GM18519 (cell line): ENCODE measurements around the gene SSX4B.
"Not testable (repeated sequence)": the region's sequence is repeated elsewhere in the genome, so short reads cannot be mapped to it uniquely, and the experiment has no call there.

ENCODE experiments used
- ATAC-seq: cut with Tn5 transposase; IDR thresholded peaks from one replicate; pipeline ENCODE4 v1.9.1; 2021; ENCODE audit warnings: mild to moderate bottlenecking, moderate library complexity; ENCODE audit not compliant: unreplicated experiment, low FRiP score

SSX4B gene

DNA sequence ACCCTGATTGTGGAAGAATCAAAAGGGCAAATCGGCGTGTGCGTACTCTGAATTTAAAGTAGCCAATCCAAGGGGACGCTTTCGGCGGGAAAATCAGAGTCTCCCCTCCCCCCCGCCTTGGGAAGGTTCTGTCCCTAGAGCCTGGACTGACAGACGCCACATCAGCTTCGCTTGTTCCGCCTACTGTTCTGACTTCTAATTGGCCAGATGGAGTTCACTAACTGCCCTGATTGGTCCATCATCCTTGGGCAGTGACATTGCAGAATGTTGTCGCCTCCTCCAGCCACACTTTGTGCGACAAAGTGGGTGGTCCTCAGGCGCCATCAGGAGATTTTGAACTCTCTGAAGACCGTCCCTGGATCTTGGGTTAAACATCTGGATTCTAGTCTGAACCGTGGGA is at the start of gene SSX4B:
Gene SSX4B, minus strand, starts transcription at position 101 of the 400 bp plus-strand sequence. CDS start 588 bp downstream, outside the sequence.
- not testable (repeated sequence) for ATAC-seq

- no peak for ATAC-seq
Observed at GRCh38 chrX:48460606-48461005, 48.8 kb upstream of the SSX4B start.

- no peak for ATAC-seq
Observed at GRCh38 chrX:48460031-48460430, 48.3 kb upstream of the SSX4B start.

DNA sequence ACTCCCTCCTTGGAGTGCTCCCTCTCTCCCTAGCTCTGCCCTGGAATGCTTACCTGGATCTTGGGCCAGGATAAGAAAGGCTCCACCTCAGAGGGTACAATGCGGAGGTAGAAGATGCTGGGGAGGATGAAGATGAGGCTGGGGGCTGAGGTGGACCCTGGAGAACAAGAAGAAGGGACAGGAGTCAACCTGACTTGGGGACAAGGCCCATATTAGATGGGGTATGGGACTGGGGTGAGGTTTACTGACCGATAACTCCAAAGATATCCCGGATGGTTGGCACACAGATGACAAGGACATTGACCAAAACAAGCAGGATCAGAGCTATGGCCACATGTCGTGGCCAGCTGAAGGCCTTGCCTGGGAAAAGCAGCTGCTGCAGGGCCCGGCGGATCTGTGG is 47.7 kb upstream of the SSX4B start:
- ATAC-seq, result no peak

DNA sequence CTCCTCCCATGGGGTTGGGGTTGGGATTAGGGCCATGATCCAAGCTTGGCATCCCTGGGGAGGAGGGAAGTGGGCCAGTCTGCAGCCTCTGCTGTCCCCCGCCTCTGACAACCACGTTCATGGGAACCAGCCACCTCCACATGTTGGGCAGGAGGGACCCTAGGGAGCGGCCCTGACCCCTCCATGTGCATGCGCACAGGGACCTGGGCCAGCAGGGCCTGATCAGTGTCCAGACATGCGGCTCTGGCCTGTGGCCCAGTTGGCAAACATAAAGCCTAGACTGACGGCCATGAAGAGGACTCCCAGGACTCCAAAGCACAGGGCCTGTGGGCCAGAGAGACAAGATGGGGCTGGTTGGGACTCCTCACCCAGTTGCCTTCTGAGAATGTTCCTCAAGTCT is 47.0 kb upstream of the SSX4B start:
- no peak for ATAC-seq

- no peak for ATAC-seq
Observed at GRCh38 chrX:48456628-48457331, 45.0 kb upstream of the SSX4B start.

DNA sequence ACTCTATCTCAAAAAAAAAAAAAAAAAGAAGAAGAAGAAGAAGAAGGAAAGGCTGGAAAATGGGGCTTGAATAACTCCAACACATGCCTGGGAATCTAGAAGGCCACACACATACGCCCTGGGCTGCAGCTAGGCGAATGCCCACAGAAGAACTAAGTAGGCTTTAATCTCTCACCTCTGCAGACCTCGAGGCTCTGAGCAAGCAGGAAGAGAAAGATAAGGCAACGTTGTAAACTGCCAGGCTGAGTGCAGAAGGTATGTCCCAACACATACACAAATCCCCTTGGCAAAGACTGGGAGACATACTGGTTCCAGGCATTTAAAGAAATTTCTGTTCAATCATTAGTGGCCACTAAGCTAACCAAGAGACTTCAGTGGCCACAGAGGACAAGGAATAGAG is 39.9 kb upstream of the SSX4B start:
- ATAC-seq, result no peak

- no peak for ATAC-seq
Observed at GRCh38 chrX:48450076-48450475, 38.3 kb upstream of the SSX4B start.

DNA sequence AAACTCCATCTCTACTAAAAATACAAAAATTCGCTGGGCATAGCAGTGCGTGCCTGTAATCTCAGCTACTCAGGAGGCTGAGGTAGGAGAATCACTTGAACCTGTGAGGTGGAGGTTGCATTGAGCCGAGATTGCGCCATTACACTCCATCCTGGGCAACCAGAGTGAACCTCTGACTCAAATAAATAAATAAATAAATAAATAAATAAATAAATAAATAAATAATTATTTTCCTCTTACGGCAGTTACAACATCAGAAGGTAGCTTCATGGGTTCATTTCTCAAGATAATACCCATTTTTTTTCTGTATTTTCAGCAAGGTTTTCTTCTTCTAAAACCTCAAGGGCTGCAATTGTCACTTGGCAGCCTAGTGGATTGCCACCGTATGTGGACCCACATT is 35.4 kb upstream of the SSX4B start:
- not testable (repeated sequence) for ATAC-seq

DNA sequence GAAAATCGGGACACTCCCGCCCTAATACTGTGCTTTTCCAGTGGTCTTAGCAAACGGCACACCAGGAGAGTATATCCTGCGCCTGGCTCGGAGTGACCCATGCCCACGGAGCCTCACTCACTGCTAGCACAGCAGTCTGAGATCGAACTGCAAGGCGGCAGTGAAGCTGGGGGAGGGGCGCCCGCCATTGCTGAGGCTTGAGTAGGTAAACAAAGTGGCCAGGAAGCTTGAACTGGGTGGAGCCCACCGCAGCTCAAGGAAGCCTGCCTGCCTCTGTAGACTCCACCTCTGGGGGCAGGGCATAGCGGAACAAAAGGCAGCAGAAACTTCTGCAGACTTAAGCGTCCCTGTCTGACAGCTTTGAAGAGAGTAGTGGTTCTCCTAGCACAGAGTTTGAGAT is 22.0 kb upstream of the SSX4B start:
- not testable (repeated sequence) for ATAC-seq

GRCh38 chrX:48430166-48430565 is 18.4 kb upstream of the SSX4B start:
- not testable (repeated sequence) for ATAC-seq

GRCh38 chrX:48429606-48430005 is 17.8 kb upstream of the SSX4B start:
- not testable (repeated sequence) for ATAC-seq

GRCh38 chrX:48427027-48427716 is 15.4 kb upstream of the SSX4B start:
- not testable (repeated sequence) for ATAC-seq

- not testable (repeated sequence) for ATAC-seq
Observed at GRCh38 chrX:48397825-48398224, 13.9 kb downstream of the SSX4B start.

DNA sequence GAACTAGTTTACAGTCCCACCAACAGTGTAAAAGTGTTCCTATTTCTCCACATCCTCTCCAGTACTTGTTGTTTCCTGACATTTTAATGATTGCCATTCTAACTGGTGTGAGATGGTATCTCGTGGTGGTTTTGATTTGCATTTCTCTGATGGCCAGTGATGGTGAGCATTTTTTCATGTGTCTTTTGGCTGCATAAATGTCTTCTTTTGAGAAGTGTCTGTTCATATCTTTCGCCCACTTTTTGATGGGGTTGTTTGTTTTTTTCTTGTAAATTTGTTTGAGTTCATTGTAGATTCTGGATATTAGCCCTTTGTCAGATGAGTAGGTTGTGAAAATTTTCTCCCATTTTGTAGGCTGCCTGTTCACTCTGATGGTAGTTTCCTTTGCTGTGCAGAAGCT is 14.8 kb downstream of the SSX4B start:
- not testable (repeated sequence) for ATAC-seq

DNA sequence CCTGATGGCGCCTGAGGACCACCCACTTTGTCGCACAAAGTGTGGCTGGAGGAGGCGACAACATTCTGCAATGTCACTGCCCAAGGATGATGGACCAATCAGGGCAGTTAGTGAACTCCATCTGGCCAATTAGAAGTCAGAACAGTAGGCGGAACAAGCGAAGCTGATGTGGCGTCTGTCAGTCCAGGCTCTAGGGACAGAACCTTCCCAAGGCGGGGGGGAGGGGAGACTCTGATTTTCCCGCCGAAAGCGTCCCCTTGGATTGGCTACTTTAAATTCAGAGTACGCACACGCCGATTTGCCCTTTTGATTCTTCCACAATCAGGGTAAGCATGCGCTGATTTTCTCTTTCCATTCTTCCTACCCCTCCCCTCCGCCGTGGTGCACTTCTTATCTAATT is 28.5 kb downstream of the SSX4B start, which contains the start of gene SSX4:
Gene SSX4, plus strand, starts transcription at position 301 of the 400 bp plus-strand sequence. CDS start 515 bp downstream, outside the sequence.
- ATAC-seq, result not testable (repeated sequence)

DNA sequence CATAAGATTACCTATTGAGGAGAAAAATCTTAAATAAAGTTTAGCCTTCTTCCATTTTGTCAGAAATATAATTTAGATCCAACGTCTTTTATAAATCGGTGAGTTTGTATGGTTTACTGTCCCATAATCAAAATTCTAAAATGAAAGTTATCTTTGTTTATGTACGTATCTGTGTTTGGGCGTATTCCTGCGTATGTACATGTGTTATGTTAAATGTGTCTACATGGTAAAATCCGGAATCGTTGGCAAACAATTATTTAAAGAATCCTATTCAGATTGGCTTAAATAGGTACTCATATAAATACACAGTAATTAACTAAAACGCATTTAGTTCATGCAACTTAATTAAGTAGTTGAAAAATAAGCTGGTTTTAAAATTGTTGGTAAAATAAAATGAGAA is 41.4 kb downstream of the SSX4B start:
- not testable (repeated sequence) for ATAC-seq

DNA sequence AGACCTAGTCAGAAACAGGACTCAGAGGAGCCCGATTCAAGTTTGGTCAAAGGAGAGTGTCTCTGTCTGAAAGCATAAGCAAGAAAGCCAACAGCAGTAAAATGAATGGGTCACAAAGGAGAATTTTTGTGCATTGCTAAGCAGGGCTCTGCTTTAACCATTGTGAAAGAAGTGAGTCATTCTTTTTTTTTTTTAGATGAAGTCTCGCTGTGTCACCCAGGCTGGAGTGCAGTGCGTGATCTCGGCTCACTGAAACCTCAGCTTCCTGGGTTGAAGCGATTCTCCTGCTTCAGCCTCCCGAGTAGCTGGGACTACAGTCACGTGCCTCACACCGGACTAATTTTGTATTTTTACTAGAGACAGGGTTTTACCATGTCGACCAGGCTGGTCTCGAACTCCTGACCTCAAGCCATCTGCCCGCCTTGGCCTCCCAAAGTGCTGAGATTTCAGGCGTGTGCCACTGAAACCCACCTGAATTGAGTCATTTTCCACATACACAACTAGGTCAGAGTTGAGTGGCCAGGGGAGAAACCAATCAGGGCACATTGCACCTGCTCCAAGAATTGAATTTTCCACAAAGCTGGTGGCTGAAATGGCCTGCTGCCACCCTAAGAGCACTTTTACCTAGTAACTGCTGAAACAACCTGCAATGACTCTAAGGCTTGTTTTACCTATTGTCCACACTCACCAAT is 43.9 kb downstream of the SSX4B start:
- not testable (repeated sequence) for ATAC-seq

DNA sequence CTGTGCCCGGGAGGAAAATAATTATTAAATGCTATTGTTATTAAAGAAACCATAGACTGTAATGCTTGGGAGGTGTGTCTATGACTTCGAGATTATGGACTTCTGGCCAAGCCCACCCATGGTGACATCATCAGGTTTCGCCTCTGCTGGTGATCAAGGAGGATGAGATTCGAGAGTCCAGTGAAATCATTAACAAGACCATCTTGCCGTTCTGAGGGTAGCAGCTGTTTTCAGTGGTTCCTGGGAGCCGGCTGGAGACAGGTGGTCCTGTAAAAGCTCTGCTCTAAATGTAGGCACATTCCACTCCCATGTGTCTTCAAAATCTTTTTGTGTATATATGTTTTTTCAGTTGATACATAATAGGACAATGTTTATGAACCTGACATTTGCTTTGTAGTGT is 52.5 kb downstream of the SSX4B start:
- not testable (repeated sequence) for ATAC-seq

- no peak for ATAC-seq
Observed at GRCh38 chrX:48357681-48358080, 54.1 kb downstream of the SSX4B start.
